Nephron (organoid): Measurements from ENCODE around the gene GFY.
"Not testable (repeated sequence)": the region's sequence is repeated elsewhere in the genome, so short reads cannot be mapped to it uniquely, and the experiment has no call there.

Experiments
- H3K27ac Mint-ChIP-seq, 3 experiments: 2 replicates each; pipeline ENCODE4 v1.8.0; 2020; ENCODE audit warnings: mixed read lengths in 3 of 3, mild to moderate bottlenecking in 2 of 3, moderate library complexity in 1 of 3
- H3K27me3 Mint-ChIP-seq: 2 replicates; pipeline ENCODE4 v1.8.0; 2021; ENCODE audit warnings: low read depth, mild to moderate bottlenecking, moderate library complexity, mixed read lengths
- H3K36me3 Mint-ChIP-seq: 2 replicates; pipeline ENCODE4 v1.8.0; 2020; ENCODE audit warnings: low read depth, mixed read lengths
- H3K4me1 Mint-ChIP-seq: 2 replicates; pipeline ENCODE4 v1.8.0; 2020; ENCODE audit warnings: mixed read lengths
- H3K4me3 Mint-ChIP-seq, 3 experiments: 2 replicates each; pipeline ENCODE4 v1.8.0; 2020; ENCODE audit warnings: mild to moderate bottlenecking in 3 of 3, mixed read lengths in 3 of 3, moderate library complexity in 2 of 3
- H3K9me3 Mint-ChIP-seq: 2 replicates; pipeline ENCODE4 v1.8.0; 2020; ENCODE audit warnings: mixed read lengths
- CTCF ChIP-seq, 3 experiments: fragments of 200-600 bp; sonication (generic); IDR thresholded peaks; one replicate each; pipeline ENCODE4 v1.5.0; 2021; ENCODE audit warnings: antibody characterized with exemption in 3 of 3; ENCODE audit not compliant: unreplicated experiment in 3 of 3

The GFY gene

GRCh38 chr19:49453757-49454240, 28.6 kb downstream of the GFY start:
- no peak for TF ChIP-seq CTCF (IDR thresholded peaks at IDR 0.05; ENCODE audit: unreplicated experiment in 3 of 3)
- peaks cover 26% of the 10 kb centered on the region for H3K36me3 Mint-ChIP-seq
- H3K27me3 Mint-ChIP-seq = no peaks in the 10 kb centered on the region
- peak overlapping the region; percentile 98 to 100 (median 99) for H3K27ac Mint-ChIP-seq
- H3K9me3 Mint-ChIP-seq = no peaks in the 10 kb centered on the region
- peak overlapping the region; percentile 92 to 99 (median 94) for H3K4me3 Mint-ChIP-seq
- peaks cover 19% of the 10 kb centered on the region for H3K4me1 Mint-ChIP-seq

- H3K4me1 Mint-ChIP-seq = peaks cover 19% of the 10 kb centered on the region
- TF ChIP-seq CTCF (IDR thresholded peaks at IDR 0.05; ENCODE audit: unreplicated experiment in 3 of 3) = no peak
- no peaks in the 10 kb centered on the region for H3K27me3 Mint-ChIP-seq
- no peaks in the 10 kb centered on the region for H3K9me3 Mint-ChIP-seq
- peak overlapping the region; percentile 56 to 71 (median 69) for H3K4me3 Mint-ChIP-seq
- H3K36me3 Mint-ChIP-seq = peaks cover 9% of the 10 kb centered on the region
- H3K27ac Mint-ChIP-seq = peak overlapping the region; percentile 44 to 93 (median 91)
These were observed 30.6 kb downstream of the GFY start for GRCh38 chr19:49455773-49456172.

GRCh38 chr19:49456326-49456725, 31.1 kb downstream of the GFY start:
- Mint-ChIP-seq H3K27ac (peak overlapping the region; percentile 44 to 93 (median 91)), H3K9me3 (no peaks in the 10 kb centered on the region), H3K4me1 (peaks cover 18% of the 10 kb centered on the region), H3K36me3 (peaks cover 9% of the 10 kb centered on the region), H3K4me3 (peak overlapping the region; percentile 56 to 71 (median 69)), H3K27me3 (no peaks in the 10 kb centered on the region)
- no peak for TF ChIP-seq CTCF (IDR thresholded peaks at IDR 0.05; ENCODE audit: unreplicated experiment in 3 of 3)

- H3K27me3 Mint-ChIP-seq = no peaks in the 10 kb centered on the region
These were observed 33.3 kb downstream of the GFY start for GRCh38 chr19:49458567-49458903.

GRCh38 chr19:49459388-49459787, 34.2 kb downstream of the GFY start:
- Mint-ChIP-seq H3K27ac (no peak overlapping the region), H3K36me3 (peaks cover 9% of the 10 kb centered on the region), H3K4me1 (peaks cover 6% of the 10 kb centered on the region), H3K4me3 (no peak overlapping the region), H3K27me3 (no peaks in the 10 kb centered on the region), H3K9me3 (no peaks in the 10 kb centered on the region)
- TF ChIP-seq CTCF (IDR thresholded peaks at IDR 0.05; ENCODE audit: unreplicated experiment in 3 of 3) = no peak

More at GRCh38 chr19:49458567-49458903, 33.3 kb downstream of the GFY start:
- H3K27ac Mint-ChIP-seq = no peak overlapping the region
- H3K4me1 Mint-ChIP-seq = peaks cover 6% of the 10 kb centered on the region
- H3K36me3 Mint-ChIP-seq = peaks cover 9% of the 10 kb centered on the region
- no peak for TF ChIP-seq CTCF (IDR thresholded peaks at IDR 0.05; ENCODE audit: unreplicated experiment in 3 of 3)
- H3K9me3 Mint-ChIP-seq = no peaks in the 10 kb centered on the region
- H3K4me3 Mint-ChIP-seq = no peak overlapping the region

GRCh38 chr19:49461130-49461529, 35.9 kb downstream of the GFY start:
- not testable (repeated sequence) for H3K36me3 Mint-ChIP-seq, H3K9me3 Mint-ChIP-seq

More at GRCh38 chr19:49461130-49461529, 35.9 kb downstream of the GFY start:
- H3K27me3 Mint-ChIP-seq, H3K4me1 Mint-ChIP-seq, H3K27ac Mint-ChIP-seq, H3K4me3 Mint-ChIP-seq: not testable (repeated sequence)
